NOMO-1 treated with DMSO at 0.1 percent for 48 hours (cell line): ENCODE measurements around the gene ITGAD.

Experiments used
- DNase-seq: peaks from one replicate; lab custom pipeline; 2025; ENCODE audit not compliant: unreplicated experiment; lab: John Stamatoyannopoulos, UW

ITGAD gene

DNA sequence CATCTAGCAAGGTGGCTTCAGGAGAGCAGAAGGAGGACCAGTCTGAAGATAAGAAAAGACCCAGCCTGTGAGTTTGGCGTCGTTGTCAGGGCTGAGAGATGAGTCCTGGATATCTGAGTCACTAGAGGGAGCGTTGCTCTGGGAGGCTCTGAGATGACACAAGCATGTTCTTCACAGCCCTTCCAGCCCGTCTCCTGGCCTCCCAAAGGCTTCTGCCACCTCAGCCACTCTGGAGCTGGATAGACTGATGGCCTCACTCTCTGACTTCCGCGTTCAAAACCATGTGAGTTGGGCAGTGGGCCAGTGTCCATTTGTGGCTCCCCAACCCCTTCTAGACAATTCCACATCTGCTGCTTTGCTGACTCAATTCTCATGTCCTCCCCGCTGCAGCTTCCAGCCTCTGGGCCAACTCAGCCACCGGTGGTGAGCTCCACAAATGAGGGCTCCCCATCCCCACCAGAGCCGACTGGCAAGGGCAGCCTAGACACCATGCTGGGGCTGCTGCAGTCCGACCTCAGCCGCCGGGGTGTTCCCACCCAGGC, 81.1 kb downstream of the ITGAD start:
- DNase-seq, result no peak

DNA sequence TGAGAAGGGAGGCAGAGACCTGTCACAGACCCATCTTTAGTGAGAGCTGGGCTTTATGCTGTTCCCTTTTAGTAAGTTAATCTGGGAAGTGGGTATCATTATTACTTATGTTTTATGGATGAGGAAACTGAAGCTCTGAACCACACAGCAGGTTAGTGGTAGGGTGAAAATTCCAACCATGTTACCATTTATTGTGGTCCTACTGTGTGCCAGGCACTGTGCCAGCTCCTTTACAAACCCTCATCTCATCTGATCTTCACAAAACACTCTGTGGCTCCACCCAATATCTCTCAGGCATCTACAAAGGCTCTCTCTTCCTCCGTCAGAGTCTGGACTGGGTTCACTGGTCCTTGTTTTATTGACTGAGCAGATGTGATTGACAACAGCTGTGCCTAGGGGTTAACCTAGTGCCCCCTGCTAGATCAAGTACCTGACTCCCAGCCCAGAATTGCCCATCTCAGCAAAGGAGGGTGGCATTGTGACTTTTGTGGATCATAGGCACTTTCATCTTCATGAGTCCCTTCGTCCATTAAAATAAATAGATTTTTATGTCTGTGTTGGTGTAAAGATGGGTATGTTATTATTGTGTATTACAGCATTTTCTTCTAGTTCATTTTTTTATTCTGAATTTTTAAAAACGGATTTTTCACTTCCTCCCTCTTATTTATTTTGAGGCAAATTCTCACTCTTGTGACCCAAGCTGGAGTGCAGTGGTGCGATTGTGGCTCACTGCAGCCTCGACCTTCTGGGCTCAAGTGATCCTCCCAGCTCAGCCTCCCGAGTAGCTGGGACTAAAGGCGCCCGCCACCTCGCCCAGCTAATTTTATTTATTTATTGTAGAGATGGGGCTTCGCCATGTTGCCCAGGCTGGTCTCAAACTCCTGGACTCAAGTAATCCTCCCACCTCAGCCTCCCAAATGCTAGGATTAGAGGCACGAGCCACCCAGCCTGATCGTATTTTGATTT, 81.9 kb downstream of the ITGAD start:
- no peak for DNase-seq

DNA sequence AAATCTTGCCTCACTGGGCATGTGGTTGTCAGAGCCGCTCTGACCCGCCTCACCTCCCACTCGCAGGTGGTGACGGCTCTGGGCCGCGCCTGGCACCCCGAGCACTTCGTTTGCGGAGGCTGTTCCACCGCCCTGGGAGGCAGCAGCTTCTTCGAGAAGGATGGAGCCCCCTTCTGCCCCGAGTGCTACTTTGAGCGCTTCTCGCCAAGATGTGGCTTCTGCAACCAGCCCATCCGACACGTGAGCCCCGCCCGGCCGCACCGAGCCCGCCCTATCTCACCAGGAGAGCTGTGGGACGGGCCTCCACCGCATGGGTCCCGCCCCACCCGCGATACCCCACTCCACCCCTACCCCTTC, 82.8 kb downstream of the ITGAD start:
- DNase-seq, result no peak
